DOHH2 (cell line): ENCODE results near the gene SLC11A1.

Experiments used
- H3F3A ChIP-seq: fragments of 200-600 bp; sonication (generic), shearing (Covaris generic); 2 replicates; pipeline ENCODE4 v1.6.0; 2016; ENCODE audit warnings: antibody characterized with exemption, mild to moderate bottlenecking; ENCODE audit not compliant: control insufficient read depth, insufficient read depth
- H3K27ac ChIP-seq: fragments of 200-600 bp; sonication (generic); 2 replicates; pipeline ENCODE4 v1.5.1; 2014; ENCODE audit warnings: low read depth, mild to moderate bottlenecking, low read length, moderate library complexity
- H3K27me3 ChIP-seq: fragments of 200-600 bp; sonication (generic); 2 replicates; pipeline ENCODE4 v1.6.1; 2014; ENCODE audit warnings: mild to moderate bottlenecking, low read length, mixed read lengths; ENCODE audit not compliant: control insufficient read depth
- H3K36me3 ChIP-seq: fragments of 200-600 bp; sonication (generic); 2 replicates; pipeline ENCODE4 v1.6.1; 2014; ENCODE audit warnings: mild to moderate bottlenecking, low read length, moderate library complexity, mixed read lengths; ENCODE audit not compliant: control insufficient read depth
- H3K4me1 ChIP-seq: fragments of 200-600 bp; sonication (generic); 2 replicates; pipeline ENCODE4 v1.6.1; 2014; ENCODE audit warnings: mild to moderate bottlenecking, low read length, mixed read lengths; ENCODE audit not compliant: control insufficient read depth
- H3K4me2 ChIP-seq: fragments of 200-600 bp; sonication (generic); 2 replicates; pipeline ENCODE4 v1.6.0; 2014; ENCODE audit warnings: mild to moderate bottlenecking, low read length, moderate library complexity
- H3K4me3 ChIP-seq: fragments of 200-600 bp; sonication (generic); 2 replicates; pipeline ENCODE4 v1.5.1; 2014; ENCODE audit warnings: mild to moderate bottlenecking, low read length, mixed read lengths
- H3K79me2 ChIP-seq: fragments of 200-600 bp; sonication (generic); 2 replicates; pipeline ENCODE4 v1.6.1; 2014; ENCODE audit warnings: mild to moderate bottlenecking, low read length, mixed read lengths; ENCODE audit not compliant: control insufficient read depth
- H3K9me2 ChIP-seq: fragments of 200-600 bp; sonication (generic); replicated peaks from 2 replicates; pipeline ENCODE4 v1.6.1; 2014; ENCODE audit warnings: mild to moderate bottlenecking, low read length, mixed read lengths; ENCODE audit not compliant: control insufficient read depth
- H3K9me3 ChIP-seq: fragments of 200-600 bp; sonication (generic); 2 replicates; pipeline ENCODE4 v1.6.1; 2014; ENCODE audit warnings: antibody characterized with exemption, low read length, mixed read lengths; ENCODE audit not compliant: control insufficient read depth, insufficient read depth
- H4K20me1 ChIP-seq: fragments of 200-600 bp; sonication (generic); 2 replicates; pipeline ENCODE4 v1.6.0; 2014; ENCODE audit warnings: low read depth, mild to moderate bottlenecking, antibody characterized with exemption, low read length, moderate library complexity; ENCODE audit not compliant: control insufficient read depth, insufficient read depth
- CTCF ChIP-seq: fragments of 200-600 bp; sonication (generic); IDR thresholded peaks from one replicate; pipeline ENCODE4 v1.5.1; 2014; ENCODE audit warnings: antibody characterized with exemption, mild to moderate bottlenecking, low read depth, low read length; ENCODE audit not compliant: poor library complexity, severe bottlenecking
- EZH2phosphoT487 ChIP-seq: fragments of 200-600 bp; sonication (generic); IDR thresholded peaks from 2 replicates; pipeline ENCODE4 v1.6.1; 2017; ENCODE audit warnings: borderline replicate concordance, mild to moderate bottlenecking, antibody characterized with exemption, low read length, moderate library complexity, mixed read lengths

Gene SLC11A1

GRCh38 chr2:218436992-218437391, 54.9 kb downstream of the SLC11A1 start:
- Histone ChIP-seq H4K20me1 (no peaks in the 10 kb centered on the region), H3K79me2 (no peaks in the 10 kb centered on the region), H3K9me2 (no peaks in the 10 kb centered on the region), H3F3A (no peaks in the 10 kb centered on the region), H3K27ac (no peak overlapping the region), H3K27me3 (peaks cover 7% of the 10 kb centered on the region; the same call in 1 of the 2 replicates), H3K4me1 (peaks cover 21% of the 10 kb centered on the region), H3K9me3 (no peaks in the 10 kb centered on the region), H3K4me3 (no peak overlapping the region), H3K36me3 (no peaks in the 10 kb centered on the region), H3K4me2 (no peak overlapping the region)
- TF ChIP-seq EZH2phosphoT487 (no peak), CTCF (no peak)

- no peak overlapping the region for H3K4me3 ChIP-seq
- H4K20me1 ChIP-seq = no peaks in the 10 kb centered on the region
- H3K9me2 ChIP-seq = no peaks in the 10 kb centered on the region
- H3K27ac ChIP-seq = no peak overlapping the region
- no peaks in the 10 kb centered on the region for H3K79me2 ChIP-seq
- H3K4me1 ChIP-seq = peaks cover 21% of the 10 kb centered on the region
- 0 out of 2 replicates have a peak, but pooled peaks cover 2% of the 10 kb centered on the region for H3F3A ChIP-seq
- H3K4me2 ChIP-seq = no peak overlapping the region
- no peaks in the 10 kb centered on the region for H3K36me3 ChIP-seq
- no peaks in the 10 kb centered on the region for H3K9me3 ChIP-seq
- TF ChIP-seq CTCF (no peak), EZH2phosphoT487 (no peak)
- H3K27me3 ChIP-seq = no peaks in the 10 kb centered on the region
Measured at GRCh38 chr2:218437969-218438368, 55.9 kb downstream of the SLC11A1 start.

DNA sequence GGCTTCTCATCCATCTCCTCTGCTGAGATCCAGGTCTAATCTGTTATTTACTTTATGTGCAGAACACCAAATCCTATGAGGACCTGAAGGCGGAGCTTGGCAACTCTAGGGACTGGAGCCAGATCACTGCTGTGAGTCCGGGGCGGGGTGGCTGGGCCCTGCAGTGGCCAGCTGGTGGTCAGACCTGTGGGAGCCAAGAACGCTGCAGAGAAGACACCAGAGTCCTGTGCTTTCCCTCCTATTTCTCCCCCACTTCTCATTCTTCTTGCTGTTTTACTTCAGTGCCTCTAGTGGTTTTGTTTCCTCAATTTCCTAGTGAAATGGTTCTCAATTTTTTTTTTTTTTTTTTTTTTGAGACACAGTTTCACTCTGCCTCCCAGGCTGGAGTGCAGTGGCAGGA, 56.5 kb downstream of the SLC11A1 start:
- Histone ChIP-seq H3K9me3 (no peaks in the 10 kb centered on the region), H3F3A (0 out of 2 replicates have a peak, but pooled peaks cover 2% of the 10 kb centered on the region), H3K9me2 (no peaks in the 10 kb centered on the region), H3K27me3 (no peaks in the 10 kb centered on the region), H3K4me3 (no peak overlapping the region), H4K20me1 (no peaks in the 10 kb centered on the region), H3K79me2 (no peaks in the 10 kb centered on the region), H3K27ac (no peak overlapping the region), H3K36me3 (no peaks in the 10 kb centered on the region), H3K4me1 (peaks cover 21% of the 10 kb centered on the region), H3K4me2 (peak overlapping the region; percentile 60)
- no peak for TF ChIP-seq EZH2phosphoT487
- TF ChIP-seq CTCF = no peak
